ENCODE measurements around the gene TYW1B.
"Not testable (repeated sequence)": the region's sequence is repeated elsewhere in the genome, so short reads cannot be mapped to it uniquely, and the experiment has no call there.

Gene TYW1B

DNA sequence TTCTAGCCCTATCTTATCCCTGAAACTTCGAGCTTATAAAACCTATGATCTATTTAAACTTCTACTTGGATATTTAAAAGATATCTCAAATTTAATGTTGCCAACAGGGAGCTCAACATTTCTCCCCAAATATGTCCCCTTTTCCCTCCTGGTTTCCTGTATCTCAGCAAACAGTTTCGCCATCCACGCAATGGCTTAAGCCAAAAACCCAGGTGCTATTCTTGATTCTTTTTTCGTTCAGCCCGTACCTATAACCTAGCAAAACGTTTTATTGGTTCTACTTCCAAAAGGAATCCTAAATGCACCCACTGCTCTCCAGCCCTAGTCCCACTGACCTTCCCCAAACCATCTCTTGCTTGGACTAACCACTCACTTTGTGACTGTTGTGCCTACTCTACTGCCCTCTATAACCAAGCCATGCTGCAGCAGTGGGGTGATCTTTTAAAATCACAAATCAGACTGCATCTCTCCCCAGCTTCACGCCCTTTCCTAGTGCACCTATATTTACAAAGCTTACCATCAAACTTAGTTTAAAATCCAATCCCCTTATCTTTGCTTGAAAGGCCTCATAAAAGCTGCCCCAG, 201.5 kb downstream of the TYW1B start:
- DNase-seq (ENCODE audit: low read depth in 2 of 2), result not testable (repeated sequence)

DNA sequence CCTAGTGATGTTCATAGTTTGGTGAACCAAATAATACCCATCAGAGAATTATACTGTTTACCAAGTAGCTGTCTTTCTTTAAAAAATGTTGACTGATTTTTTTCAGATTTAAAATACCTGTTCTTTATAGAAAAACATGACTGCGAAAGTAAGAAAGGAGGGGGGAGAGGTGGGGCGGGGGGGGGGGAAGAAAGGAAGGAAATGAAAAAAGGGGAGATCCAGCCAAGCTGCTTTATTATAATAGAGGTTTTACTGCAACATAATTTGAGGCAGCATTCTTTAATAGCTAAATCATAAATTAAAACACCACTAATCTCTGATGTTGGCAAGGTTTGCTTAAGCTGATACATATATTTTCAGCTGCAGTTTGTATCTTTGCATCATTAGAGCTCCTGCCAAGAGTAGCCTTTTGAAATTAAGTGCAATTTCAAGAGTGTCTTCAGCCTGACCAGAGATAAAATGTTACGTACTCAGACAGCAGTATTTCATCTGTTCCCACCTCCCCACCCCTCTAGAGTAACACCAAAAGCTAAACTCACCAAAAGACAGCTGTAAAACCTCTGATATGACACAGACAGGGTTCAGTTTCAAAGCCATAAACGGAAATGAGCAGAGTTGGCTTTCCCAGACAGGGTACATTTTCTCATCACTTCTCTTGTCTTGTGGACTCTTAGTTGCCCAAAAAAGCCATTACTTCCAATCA, 202.1 kb downstream of the TYW1B start:
- not testable (repeated sequence) for DNase-seq (ENCODE audit: low read depth in 2 of 2)

DNA sequence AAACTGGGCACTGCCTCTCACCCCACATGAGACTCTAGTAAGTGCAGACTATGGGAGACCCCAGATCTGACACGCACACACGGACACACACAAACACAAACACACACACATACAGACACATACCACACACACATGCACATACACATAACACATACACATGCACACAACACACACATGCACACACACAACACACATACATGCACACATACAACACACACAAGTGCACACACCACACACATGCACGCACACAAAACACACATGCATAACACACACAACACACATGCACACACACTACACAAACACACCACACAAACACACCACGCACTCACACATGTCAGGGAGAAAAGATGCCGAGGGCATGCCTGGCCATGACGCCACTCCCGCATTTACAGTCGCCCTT, 205.5 kb downstream of the TYW1B start:
- no peak for DNase-seq (ENCODE audit: low read depth in 2 of 2)

DNA sequence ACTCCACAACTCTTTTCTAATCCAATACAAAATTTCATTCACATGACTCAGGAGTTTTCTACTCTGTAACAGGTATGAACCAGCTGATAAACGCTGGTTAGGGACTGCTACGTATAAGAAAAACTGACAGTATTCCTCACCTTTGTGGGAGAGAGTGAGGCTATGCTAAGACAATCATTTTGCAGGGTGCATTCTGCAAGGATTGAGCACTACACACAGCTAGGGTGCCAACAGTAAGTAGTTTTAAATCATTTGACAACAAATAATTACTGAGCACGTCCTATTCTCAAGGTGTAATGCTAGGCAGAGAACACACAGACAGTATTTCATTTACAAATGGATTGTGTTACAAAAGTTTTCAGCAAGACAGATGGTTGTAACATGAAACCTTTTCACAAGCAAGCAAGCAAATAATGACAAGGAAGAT, 206.2 kb downstream of the TYW1B start:
- not testable (repeated sequence) for DNase-seq (ENCODE audit: low read depth in 2 of 2)

DNA sequence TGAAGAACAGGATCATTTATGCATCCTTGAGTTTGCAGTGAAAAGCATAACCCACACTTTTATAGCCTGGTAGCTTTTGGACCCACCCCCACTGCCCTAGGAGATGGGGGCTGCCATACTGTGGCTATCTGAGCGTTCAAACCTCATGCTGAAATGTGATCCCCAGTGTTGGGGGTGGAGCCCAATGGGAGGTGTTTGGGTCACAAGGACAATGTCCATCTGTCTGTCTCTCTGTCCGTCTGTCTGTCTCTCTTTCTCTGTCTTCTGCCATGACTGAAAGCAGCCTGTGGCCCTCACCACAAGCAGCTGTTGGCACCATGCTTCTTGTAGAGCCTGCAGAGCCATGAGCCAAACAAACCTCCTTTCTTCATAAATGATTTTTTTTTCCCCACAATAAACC, 207.1 kb downstream of the TYW1B start:
- DNase-seq (ENCODE audit: low read depth in 2 of 2), result not testable (repeated sequence)

DNA sequence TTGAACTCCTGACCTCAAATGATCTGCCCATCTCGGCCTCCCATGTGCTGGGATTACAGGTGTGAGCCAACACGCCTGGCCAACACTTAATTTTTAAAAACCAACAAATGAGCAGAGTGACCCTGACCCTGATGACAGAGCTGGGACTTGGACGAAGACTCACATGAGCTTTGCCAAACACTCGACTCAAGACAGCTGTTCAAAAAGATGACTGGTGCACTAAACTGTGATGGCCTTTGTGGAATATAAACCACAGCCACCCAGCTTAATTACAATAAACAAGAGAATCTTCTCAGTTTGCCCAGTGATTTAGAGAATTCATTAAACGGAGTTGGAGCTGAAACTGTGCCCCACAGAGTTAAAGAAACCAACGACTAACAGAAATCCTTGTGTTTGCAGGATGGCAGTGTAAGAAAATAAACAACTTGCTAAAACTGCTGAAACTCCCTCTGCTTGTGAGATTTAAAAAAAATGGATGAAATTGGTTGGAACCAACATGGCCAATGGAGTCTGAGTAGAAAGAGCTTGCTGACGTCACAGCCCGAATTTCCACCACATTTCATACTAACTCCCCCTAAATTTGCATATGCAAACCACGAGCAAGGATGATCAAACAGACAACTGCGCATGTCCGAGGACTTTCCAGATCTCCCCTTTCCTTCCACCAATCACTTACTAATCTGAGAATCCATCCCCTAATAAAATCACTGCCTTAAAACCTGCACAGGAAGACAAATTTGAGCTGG, 209.4 kb downstream of the TYW1B start:
- not testable (repeated sequence) for DNase-seq (ENCODE audit: low read depth in 2 of 2)

DNA sequence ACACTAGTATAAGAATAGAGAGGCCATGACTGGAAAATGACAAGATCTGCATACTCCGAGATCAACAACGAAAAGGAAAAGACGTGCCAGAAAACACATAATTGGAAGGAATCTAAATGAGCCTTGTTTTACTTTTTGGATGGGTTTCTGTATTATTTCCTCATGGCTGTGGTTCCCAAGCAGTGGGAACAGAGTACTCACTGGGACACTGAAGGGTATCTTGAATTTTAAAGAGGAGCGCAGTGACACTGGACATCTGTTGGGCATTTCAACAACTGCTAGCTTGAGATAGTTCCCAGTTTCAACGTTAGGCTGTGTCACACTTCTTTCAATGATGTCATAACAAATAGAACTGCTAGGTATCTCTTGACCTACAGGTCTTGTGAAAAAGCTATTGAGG, 218.2 kb downstream of the TYW1B start:
- DNase-seq (ENCODE audit: low read depth in 2 of 2), result not testable (repeated sequence)

DNA sequence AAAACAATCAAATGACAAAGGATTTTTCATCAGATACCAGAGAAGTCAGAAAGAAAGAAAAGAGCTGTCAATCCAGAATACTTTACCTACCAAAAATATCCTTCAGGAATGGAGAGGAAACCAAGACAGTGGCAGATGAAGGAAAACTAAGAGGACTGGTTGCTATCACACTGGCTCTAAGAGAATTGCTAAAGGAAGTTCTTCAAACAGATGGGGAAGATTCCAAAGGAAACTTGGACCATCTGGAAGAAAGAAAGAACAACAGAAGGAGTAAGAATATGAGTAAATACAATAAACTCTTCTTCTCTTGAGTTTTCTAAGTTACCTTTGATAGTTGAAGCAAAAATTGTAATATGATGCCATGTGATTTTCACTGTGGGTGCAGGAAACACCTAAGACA, 220.0 kb downstream of the TYW1B start:
- not testable (repeated sequence) for DNase-seq (ENCODE audit: low read depth in 2 of 2)

DNA sequence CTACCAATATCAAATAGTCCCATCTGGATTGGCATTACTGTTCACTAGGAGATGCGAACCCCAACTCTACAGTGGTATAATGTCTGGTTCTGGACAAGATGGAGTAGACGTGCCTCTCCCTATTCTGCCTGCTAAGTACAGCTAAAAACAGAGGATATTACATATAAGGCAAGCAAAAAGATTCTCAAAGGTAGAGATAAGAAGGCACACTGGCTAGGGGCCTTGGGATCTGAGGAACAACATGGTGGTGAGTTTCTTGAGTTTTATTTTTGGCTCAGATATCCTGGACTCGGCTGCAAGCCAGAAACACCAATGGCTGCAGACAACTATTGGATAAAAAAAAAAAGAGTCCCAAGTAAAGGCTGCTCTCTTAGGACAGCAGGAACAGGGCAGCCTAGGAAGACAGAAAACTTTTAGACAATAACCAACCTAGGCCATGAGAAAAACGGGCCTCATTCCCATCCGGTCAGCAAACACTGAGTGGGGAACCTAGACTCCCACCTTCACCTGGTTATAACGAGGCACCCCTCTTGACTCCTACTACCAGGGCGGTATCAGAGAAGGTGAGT, 222.1 kb downstream of the TYW1B start:
- not testable (repeated sequence) for DNase-seq (ENCODE audit: low read depth in 2 of 2)

DNA sequence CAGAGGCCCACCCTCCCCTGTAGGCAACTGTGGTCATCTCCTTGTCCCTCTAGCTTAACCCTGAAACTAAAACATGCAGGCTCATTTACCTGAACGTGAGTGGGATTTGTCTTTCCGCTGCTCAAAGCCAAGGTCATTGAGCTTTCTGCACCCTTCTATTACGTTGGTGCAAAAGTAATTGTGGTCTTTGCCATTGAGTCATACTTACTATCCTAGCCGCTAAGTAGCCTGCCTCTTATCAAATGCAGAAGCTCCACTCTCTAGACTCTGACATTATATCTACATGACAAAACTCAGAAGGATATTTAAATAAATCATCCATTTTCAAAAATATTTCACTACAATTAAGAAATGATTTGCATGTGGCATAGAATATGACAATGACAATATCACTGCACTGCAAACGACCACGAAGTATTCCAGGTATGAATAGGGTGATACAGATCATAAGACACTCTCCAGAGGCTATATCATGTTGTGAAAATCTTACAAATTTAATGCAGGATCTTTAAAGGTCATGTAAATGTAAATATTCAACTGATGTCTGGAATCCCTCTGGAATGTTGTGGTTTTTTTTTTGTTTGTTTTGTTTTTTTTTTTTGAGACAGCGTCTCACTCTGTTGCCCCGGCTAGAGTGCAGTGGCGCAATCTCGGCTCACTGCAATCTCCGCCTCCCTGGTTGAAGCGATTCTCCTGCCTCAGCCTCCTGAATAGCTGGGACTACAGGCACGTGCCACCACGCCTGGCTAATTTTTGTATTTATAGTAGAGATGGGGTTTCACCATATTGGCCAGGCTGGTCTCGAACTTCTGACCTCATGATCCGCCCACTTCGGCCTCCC, 223.0 kb downstream of the TYW1B start:
- not testable (repeated sequence) for DNase-seq (ENCODE audit: low read depth in 2 of 2)

DNA sequence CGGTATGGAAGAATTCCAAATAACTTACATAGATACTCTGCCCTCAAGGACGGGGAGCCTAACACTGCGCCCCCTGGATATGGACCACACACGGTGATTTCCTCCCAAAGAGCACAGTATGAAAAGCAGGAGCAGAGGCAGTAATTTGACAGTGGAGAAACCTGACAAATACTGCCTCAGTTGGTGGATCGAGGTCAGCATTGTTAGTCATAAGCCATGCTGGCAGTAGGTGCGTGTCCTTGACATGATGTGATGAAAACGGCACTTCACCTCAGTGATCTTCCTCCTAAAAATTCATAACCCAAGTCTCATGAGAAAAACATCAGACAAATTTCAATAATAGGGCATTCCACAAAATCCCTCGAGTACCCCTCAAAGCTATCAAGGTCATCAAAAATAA, 224.5 kb downstream of the TYW1B start:
- DNase-seq (ENCODE audit: low read depth in 2 of 2), result not testable (repeated sequence)

DNA sequence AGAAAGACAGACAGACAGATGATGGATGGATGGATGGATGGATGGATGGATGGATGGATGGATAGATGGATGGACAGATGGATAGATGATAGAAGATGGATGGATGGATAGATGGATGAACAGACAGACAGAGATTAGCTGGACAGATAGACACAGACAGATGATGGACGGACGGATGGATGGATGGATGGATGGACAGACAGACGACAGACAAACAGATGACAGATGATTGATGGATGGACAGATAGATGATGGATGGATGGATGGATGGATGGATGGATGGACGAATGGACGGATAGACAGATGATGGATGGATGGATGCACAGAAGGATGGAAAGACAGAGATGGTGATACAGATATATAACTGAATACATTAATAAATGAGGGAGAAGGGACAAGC, 224.9 kb downstream of the TYW1B start:
- DNase-seq (ENCODE audit: low read depth in 2 of 2), result no peak

DNA sequence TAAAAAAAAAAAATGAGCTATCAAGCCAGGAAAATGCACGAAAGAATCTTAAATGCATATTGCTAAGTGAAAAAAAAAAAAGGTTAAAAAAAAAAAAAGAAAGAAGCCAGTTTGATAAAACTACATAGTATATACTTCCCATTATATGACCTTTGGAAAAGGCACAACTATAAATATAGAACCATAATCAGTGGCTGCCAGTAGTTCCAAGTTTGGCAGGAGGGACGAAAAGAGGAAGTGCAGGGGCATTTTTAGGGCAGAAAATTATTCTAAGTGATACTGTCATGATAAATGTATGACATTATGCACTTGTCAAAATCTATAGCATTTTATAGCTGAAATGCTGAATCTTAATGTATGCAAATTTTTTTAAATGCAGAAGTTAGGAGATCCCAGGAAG, 226.3 kb downstream of the TYW1B start:
- not testable (repeated sequence) for DNase-seq (ENCODE audit: low read depth in 2 of 2)

DNA sequence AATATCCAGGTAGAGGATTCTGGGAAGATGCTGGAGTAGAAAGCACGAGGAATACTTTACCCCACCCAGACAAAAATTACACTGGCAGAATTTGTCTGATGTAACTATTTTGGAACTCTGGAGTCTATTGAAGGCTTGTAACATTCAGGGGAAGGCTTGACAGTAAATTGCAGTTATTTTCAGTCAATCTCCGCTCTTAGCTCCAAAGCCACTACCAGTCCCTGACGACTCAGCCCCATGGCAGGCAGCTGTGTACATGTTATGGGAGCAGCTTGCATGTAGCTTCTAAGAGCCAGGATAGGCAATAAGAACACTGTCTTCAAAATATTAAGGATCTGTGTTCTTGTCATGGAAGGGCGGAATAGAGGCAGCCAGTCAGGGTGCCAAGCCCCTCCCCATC, 238.0 kb downstream of the TYW1B start:
- not testable (repeated sequence) for DNase-seq (ENCODE audit: low read depth in 2 of 2)

DNA sequence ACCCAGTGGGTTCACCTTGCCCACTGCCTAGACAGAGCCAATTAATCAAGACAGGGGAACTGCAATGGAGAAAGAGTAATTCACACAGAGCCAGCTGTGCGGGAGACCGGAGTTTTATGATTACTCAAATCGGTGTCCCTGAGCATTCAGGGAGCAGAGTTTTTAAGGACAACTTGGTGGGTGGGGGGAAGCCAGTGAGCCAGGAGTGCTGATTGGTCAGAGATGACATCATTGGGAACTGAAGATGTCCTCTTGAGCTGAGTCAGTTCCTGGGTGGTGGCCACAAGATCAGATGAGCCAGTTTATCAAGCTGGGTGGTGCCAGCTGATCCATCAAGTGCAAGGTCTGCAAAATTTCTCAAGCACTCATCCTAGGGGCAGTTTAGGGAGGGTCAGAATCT, 240.7 kb downstream of the TYW1B start:
- not testable (repeated sequence) for DNase-seq (ENCODE audit: low read depth in 2 of 2)

DNA sequence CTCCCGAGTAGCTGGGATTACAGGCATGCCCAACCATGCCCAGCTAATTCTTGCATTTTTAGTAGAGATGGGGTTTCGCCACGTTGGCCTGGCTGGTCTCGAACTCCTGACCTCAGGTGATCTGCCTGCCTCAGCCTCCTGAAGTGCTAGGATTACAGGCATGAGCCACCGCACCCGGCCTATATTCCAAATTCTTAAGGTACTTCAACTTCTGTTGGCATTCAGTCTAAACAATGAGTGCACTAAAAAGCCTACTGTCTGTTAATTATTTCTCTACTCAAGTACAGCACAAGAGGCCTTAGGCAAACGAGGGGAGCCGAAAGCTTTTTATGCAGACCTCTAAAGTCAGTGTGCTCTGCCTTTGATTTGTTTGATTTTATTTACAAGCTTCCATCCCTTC, 243.4 kb downstream of the TYW1B start:
- not testable (repeated sequence) for DNase-seq (ENCODE audit: low read depth in 2 of 2)

DNA sequence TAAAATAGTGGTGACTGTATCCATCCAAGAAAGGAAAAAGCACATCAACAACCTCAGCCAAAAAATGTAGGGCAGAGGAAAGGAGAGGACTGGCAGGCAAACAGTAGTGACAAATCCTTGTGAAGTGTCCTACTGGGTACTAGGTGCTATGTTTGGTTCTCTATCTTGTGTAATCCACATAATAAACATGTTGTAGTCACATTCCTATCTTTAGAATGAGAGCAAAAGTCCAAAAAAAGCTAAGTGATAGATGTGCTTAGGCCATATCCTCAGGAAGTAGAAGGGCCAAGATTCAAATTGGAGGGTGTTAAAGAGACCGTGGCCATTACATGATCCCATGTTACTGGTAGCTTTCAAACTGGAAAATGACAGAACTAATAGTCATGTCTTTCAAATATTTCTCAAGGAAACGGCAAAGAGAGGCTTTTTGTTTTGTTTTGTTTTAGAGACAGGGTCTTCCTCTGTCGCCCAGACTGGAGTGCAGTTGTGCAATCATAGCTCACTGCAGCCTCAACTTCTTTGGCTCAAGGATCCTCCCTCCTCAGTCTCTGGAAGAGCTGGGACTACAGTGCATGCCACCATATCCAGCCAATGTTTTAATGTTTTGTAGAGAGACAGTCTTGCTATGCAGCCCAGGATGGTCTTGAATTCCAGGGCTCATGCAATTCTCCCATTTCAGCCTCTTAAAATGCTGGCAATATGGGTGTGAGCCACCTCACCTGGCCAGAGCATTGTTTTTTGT, 244.2 kb downstream of the TYW1B start:
- not testable (repeated sequence) for DNase-seq (ENCODE audit: low read depth in 2 of 2)

DNA sequence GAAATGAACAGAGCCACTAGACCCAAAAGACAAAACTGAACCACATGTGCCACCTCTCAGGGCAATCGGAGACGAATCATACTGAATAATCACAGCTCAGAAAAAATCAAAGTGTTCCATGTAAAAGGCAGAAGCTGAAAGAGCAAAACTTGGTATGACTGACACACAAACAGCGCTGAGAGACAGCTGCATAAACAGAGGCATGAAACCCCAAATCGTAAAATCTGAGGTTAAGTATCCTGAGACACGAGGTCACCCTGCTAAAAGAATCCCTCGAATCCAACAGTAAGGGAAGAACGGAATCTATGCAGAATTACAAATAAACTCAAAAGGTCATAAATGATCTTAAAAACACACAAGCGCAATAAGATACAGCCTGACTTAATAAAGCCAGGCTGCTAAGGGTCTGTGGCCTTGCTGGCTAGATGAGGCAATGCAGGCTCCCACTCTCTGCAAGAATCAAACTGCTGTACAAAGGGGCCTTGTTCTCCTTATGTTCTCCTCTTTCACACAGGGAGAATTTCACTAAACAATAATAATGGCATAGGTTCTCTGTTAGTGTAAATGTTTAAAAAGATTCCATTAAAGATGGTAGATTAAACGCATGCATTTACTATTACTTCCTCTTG, 247.7 kb downstream of the TYW1B start:
- DNase-seq (ENCODE audit: low read depth in 2 of 2), result not testable (repeated sequence)

DNA sequence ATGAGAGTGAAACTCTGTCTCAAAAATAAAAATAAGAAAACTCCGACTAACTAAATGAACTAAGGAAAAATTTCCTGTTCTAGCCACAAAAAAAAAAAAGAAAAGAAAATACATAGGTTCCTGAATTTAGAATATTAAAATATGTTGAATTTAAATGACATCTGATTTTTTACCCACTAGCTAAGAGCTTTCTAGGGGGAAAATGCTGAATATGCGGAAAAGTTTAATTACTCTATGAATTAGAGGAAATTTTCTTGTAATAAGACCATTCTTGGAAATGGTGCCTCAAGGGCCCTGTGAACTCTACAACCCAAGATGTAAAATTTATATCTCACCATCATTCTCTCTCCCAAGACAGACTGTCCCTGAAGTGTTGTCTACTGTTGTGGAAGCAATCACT, 250.9 kb downstream of the TYW1B start:
- no peak for DNase-seq (ENCODE audit: low read depth in 2 of 2)

DNA sequence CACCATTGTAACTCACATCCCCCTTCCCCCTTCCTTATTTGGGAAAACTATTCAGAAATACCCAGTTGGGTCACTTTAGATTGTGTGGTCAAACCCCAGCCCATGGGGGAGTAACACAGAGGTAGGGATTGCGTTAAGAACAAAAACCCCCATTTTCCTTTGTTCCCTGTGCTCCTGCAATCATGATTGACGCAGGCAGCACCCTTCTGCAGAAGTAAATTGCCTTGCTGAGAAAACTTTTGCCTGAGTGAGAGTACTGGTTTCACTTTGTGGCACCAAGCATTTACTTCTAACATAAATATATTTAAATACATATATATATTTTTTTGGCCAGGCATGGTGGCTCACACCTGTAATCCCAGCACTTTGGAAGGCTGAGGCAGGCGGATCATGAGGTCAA, 266.0 kb downstream of the TYW1B start:
- not testable (repeated sequence) for DNase-seq (ENCODE audit: low read depth in 2 of 2)

Measured in stimulated activated CD8-positive, alpha-beta memory T cell treated with anti-CD3 and anti-CD28 coated beads, Interleukin-7, amount 100 ng/mL, for 4 hours (primary cell).